ENCODE measurements around the gene PRKCH.

PRKCH gene

DNA sequence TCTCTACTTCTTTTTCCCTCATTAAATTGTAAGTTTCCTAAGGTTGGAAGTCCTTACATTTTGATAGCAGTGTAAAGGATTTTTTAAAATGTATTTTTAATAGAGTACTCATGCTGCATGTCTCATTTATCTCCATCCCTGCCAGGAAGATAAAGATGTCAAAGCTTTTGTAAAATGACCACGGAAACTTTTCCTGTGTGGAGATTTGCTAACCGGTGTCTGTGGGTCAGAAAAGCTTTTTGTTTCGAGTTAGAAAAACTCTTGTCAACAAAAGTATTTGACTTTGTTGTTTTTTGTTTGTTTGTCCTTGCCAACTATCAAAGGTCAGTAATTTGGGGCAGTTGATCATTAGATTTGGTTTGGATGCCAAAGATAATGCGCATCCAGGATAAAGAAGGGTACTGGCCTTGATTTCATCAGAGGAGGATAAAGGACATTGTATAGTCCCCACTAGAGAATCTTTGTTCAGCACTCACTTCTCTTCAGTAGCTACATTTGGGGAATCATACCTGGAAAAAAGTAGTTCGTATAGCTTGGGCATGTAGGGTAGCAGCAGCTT, 217.2 kb downstream of the PRKCH start:
- Histone ChIP-seq H3K4me1 (peaks cover 0 to 18% (median 13%) of the 10 kb centered on the region in 4 donors), H3K4me3 (no peak overlapping the region), H3K9me3 (no peaks in the 10 kb centered on the region), H3K27ac (no peak overlapping the region), H3K36me3 (no peaks in the 10 kb centered on the region), H3K27me3 (no peaks in the 10 kb centered on the region)
- TF ChIP-seq, protein P1, sequence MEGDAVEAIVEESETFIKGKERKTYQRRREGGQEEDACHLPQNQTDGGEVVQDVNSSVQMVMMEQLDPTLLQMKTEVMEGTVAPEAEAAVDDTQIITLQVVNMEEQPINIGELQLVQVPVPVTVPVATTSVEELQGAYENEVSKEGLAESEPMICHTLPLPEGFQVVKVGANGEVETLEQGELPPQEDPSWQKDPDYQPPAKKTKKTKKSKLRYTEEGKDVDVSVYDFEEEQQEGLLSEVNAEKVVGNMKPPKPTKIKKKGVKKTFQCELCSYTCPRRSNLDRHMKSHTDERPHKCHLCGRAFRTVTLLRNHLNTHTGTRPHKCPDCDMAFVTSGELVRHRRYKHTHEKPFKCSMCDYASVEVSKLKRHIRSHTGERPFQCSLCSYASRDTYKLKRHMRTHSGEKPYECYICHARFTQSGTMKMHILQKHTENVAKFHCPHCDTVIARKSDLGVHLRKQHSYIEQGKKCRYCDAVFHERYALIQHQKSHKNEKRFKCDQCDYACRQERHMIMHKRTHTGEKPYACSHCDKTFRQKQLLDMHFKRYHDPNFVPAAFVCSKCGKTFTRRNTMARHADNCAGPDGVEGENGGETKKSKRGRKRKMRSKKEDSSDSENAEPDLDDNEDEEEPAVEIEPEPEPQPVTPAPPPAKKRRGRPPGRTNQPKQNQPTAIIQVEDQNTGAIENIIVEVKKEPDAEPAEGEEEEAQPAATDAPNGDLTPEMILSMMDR (IDR thresholded peaks at IDR 0.05): no peak
- intact Hi-C loops (cut with DNase I; ENCODE audit: low total_unique reads): no loop called here
- DNase-seq: no peak

DNA sequence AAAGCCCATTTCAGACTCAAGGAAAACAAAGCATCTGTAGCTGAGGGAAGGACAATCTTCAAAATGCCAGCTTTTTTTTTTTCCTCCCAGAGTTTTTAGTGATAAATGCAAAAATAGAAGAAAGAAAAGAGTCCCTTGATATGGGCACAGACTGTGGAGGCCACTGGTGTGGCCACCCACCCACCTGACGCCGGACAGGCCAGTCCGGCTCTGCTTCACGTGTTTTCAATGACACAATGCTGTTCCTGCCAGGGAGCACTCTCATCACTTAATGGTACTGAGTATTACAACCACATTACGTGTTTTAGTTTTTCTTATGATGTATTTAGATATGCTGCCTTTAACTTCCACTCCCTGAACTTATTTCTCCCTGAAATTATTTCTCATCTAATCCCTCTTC, 218.3 kb downstream of the PRKCH start:
- DNase-seq: no peak
- no peaks in the 10 kb centered on the region for H3K36me3 ChIP-seq
- TF ChIP-seq, protein P1 (IDR thresholded peaks at IDR 0.05): no peak
- no peak overlapping the region for H3K4me3 ChIP-seq
- H3K9me3 ChIP-seq: no peaks in the 10 kb centered on the region
- no peaks in the 10 kb centered on the region for H3K27me3 ChIP-seq
- peaks cover 0 to 28% (median 23%) of the 10 kb centered on the region in 4 donors for H3K4me1 ChIP-seq
- no peak overlapping the region for H3K27ac ChIP-seq
- intact Hi-C loops (cut with DNase I; ENCODE audit: low total_unique reads): loop anchor here (10.0 kb wide), 1 partner anchor 65 kb away; no protein-coding TSS in a partner anchor

DNA sequence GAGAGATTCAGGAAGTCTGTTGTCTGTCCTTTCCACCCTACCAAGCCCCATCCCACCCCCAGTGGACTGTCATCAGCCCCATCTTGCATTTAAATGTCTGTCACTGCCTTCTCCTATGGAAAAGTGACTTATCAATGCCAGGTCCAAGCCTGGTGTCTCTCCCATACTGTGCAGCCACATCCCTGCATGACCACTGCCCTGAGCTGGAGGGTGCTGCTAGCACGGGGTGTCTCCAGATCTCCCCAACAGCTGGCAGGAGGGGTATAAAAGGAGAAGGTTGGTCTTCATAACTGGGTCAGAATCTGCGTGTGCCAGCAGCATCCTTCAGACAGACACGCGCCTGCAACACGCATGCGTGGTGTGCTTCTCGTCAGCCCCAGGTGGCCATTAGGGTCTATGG, 219.6 kb downstream of the PRKCH start:
- intact Hi-C loops (cut with DNase I; ENCODE audit: low total_unique reads): loop anchor here (10.0 kb wide), 1 partner anchor 66 kb away; no protein-coding TSS in a partner anchor
- Histone ChIP-seq H3K4me3 (no peak overlapping the region), H3K4me1 (peaks cover 5 to 39% (median 33%) of the 10 kb centered on the region in 4 donors), H3K36me3 (no peaks in the 10 kb centered on the region), H3K9me3 (no peaks in the 10 kb centered on the region), H3K27ac (no peak overlapping the region), H3K27me3 (no peaks in the 10 kb centered on the region)
- no peak for DNase-seq
- TF ChIP-seq, protein P1 (IDR thresholded peaks at IDR 0.05): no peak

DNA sequence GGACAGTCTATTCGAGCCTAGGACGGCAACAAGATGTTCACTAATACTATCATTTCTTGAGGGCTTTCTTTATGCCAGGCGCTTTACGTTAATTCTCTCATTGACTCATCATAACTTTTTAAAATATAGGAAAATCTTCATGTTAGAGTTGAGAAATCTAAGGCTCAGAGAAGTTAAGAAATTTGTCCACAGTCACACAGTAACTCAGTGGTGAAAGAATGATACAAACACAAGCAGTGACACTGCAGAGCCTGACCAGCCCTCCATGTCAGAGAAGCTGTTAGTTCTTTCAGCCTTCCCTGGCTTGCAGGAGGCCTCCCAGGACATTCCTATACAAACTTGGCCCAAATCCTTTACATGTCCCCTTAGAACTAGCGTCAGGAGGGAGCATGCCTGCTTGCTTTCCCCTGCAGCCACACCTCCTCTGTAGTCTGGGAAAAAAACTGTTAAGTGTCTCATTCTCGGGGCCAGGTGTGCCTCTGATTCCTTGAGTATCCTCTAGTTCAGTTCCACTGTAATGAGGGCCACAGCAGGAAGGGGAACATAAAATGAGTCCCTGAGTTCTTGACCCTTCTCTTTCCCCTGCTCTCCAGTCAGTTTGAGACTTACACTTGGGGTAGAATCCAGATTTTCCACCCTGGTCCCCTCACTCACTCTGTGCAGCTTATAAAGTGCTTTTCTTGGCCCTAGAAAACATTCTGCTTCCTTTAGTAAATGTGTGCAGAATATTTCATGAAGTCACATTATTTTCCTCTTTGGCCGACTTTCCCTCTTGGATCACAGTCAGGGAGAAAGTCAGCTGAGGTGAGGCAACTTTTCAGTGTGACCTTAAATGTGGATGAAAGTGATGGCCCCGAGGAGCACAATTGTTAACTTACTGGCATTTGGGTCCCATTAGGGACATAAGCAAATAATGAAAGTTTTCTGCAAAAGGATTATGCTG, 221.7 kb downstream of the PRKCH start:
- Histone ChIP-seq H3K36me3 (no peaks in the 10 kb centered on the region), H3K9me3 (no peaks in the 10 kb centered on the region), H3K4me3 (no peak overlapping the region), H3K27me3 (no peaks in the 10 kb centered on the region), H3K27ac (peak overlapping the region; percentile 77 to 82), H3K4me1 (peaks cover 5 to 59% (median 53%) of the 10 kb centered on the region in 4 donors)
- TF ChIP-seq, protein P1 (IDR thresholded peaks at IDR 0.05): no peak
- intact Hi-C loops (cut with DNase I; ENCODE audit: low total_unique reads): loop anchor here (10.0 kb wide), 1 partner anchor 68 kb away; no protein-coding TSS in a partner anchor
- DNase-seq: peak in 1 of 2 donors; percentile 55

DNA sequence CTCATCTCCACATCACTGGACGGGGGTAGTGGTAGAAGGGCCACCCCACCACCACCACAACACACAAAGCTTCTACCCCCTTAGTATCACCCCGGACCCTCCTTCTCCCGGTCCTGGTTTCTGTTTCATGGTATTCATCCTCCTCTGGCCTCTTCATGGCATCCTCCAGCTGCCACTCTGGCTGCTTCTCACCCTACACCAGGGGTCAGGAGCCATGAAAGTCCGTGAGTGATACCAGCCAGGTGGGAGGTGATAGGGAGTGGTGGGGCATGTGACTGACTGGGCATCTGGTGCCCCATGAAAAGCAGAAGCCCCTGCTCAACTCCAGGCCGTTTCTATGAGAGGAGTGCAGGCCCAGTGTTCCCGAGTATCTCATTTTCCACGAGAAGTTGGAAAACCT, 222.6 kb downstream of the PRKCH start:
- Histone ChIP-seq H3K4me3 (no peak overlapping the region), H3K27ac (peak overlapping the region; percentile 77 to 82), H3K27me3 (no peaks in the 10 kb centered on the region), H3K36me3 (no peaks in the 10 kb centered on the region), H3K9me3 (no peaks in the 10 kb centered on the region), H3K4me1 (peaks cover 5 to 63% (median 56%) of the 10 kb centered on the region in 4 donors)
- no peak for DNase-seq
- TF ChIP-seq, protein P1 (IDR thresholded peaks at IDR 0.05): no peak
- intact Hi-C loops (cut with DNase I; ENCODE audit: low total_unique reads): loop anchor here (10.0 kb wide), 1 partner anchor 69 kb away; no protein-coding TSS in a partner anchor

Measured in tibial artery (tissue), 4 donors.